Naive thymus-derived CD4-positive, alpha-beta T cell (primary cell): Measurements from ENCODE around the gene DMKN. TPM values are rescaled to one million over a fixed set of nuclear protein-coding genes. Genes with fewer than 3 reads are reported as not detected.
"Not testable (repeated sequence)": the region's sequence is repeated elsewhere in the genome, so short reads cannot be mapped to it uniquely, and the experiment has no call there.

Experiments
- ATAC-seq: fragments of 150-1000 bp; cut with Tn5 transposase; 2 replicates; pipeline ENCODE4 v1.10.0; 2021; ENCODE audit warnings: mild to moderate bottlenecking, moderate library complexity
- CTCF ChIA-PET: fragments of 350-600 bp; sonication (Branson Sonifier 250); formaldehyde crosslinking; loops from one replicate; lab custom pipeline; 2021; ENCODE audit warnings: antibody characterized with exemption; lab: Charles Lee
- POLR2A ChIA-PET: fragments of 350-600 bp; sonication (Branson Sonifier 250); formaldehyde crosslinking; loops from one replicate; lab custom pipeline; 2021; ENCODE audit warnings: antibody characterized with exemption, inconsistent platforms; lab: Charles Lee
- DNase-seq, 9 donors: peaks; one replicate each; pipeline versions ENCODE4 v3.0.0 to v3.0.0-alpha.2; 2020 to 2022; ENCODE audit warnings: mixed read lengths in 1 of 9
- H3K27ac ChIP-seq: one replicate; pipeline ENCODE4 v1.7.0; 2013; ENCODE audit warnings: mild to moderate bottlenecking, low read depth, low read length, moderate library complexity
- H3K27me3 ChIP-seq, 2 donors: one replicate each; pipeline ENCODE4 v1.7.0; 2013; ENCODE audit warnings: low read length in 2 of 2, mild to moderate bottlenecking in 2 of 2, moderate library complexity in 2 of 2; ENCODE audit not compliant: control insufficient read depth in 2 of 2, insufficient read depth in 2 of 2
- H3K36me3 ChIP-seq, 3 experiments: 1 replicate in 2 of 3; 2 replicates in 1 of 3; pipeline ENCODE4 v1.7.0; 2013; ENCODE audit warnings: low read length in 3 of 3, mild to moderate bottlenecking in 3 of 3, moderate library complexity in 1 of 3; ENCODE audit not compliant: insufficient read depth in 3 of 3, control insufficient read depth in 2 of 3
- H3K4me1 ChIP-seq, 2 donors: one replicate each; pipeline ENCODE4 v1.7.0; 2013; ENCODE audit warnings: low read length in 2 of 2, mild to moderate bottlenecking in 2 of 2, moderate library complexity in 1 of 2; ENCODE audit not compliant: control insufficient read depth in 2 of 2, insufficient read depth in 2 of 2
- H3K4me3 ChIP-seq: 2 replicates; pipeline ENCODE4 v1.7.0; 2013; ENCODE audit warnings: mild to moderate bottlenecking, low read length
- H3K9me3 ChIP-seq, 3 experiments: 1 replicate in 2 of 3; 2 replicates in 1 of 3; pipeline ENCODE4 v1.7.0; 2013; ENCODE audit warnings: low read length in 3 of 3; ENCODE audit not compliant: control insufficient read depth in 2 of 3
- H3K27ac Mint-ChIP-seq, 9 donors: one replicate each; pipeline ENCODE4 v1.8.0; 2020 to 2022; ENCODE audit warnings: mixed read lengths in 9 of 9, mild to moderate bottlenecking in 8 of 9, moderate library complexity in 5 of 9, inconsistent platforms in 2 of 9
- H3K27me3 Mint-ChIP-seq, 5 donors: one replicate each; pipeline ENCODE4 v1.8.0; 2021 to 2022; ENCODE audit warnings: mixed read lengths in 5 of 5, mild to moderate bottlenecking in 1 of 5
- H3K36me3 Mint-ChIP-seq, 5 donors: one replicate each; pipeline ENCODE4 v1.8.0; 2020 to 2022; ENCODE audit warnings: mixed read lengths in 5 of 5, mild to moderate bottlenecking in 3 of 5, inconsistent platforms in 1 of 5
- H3K4me1 Mint-ChIP-seq, 7 donors: one replicate each; pipeline ENCODE4 v1.8.0; 2020 to 2022; ENCODE audit warnings: mixed read lengths in 7 of 7, mild to moderate bottlenecking in 3 of 7, inconsistent platforms in 1 of 7
- H3K4me3 Mint-ChIP-seq, 10 donors: one replicate each; pipeline ENCODE4 v1.8.0; 2020 to 2022; ENCODE audit warnings: mild to moderate bottlenecking in 10 of 10, mixed read lengths in 10 of 10, moderate library complexity in 6 of 10, inconsistent platforms in 2 of 10
- H3K9me3 Mint-ChIP-seq, 11 donors: one replicate each; pipeline ENCODE4 v1.8.0; 2020 to 2022; ENCODE audit warnings: mixed read lengths in 11 of 11, mild to moderate bottlenecking in 4 of 11, inconsistent platforms in 1 of 11, moderate library complexity in 1 of 11
- intact Hi-C, 2 donors: fragments of 100-400 bp; cut with micrococcal nuclease; formaldehyde crosslinking; loops; one replicate each; pipeline ENCODE4 v1.15.1; 2023
- polyA plus RNA-seq, 2 donors: library from polyadenylated mRNA; unstranded; fragments of 300-500 nt; fragmentation: Illumina TruSeq; gene quantifications; one replicate each; pipeline ENCODE4 v1.2.3, GENCODE V29; 2021
- total RNA-seq, 6 experiments: library from RNA in 5 of 6; stranded (reverse) in 5 of 6; gene quantifications; 1 replicate in 5 of 6; 2 replicates in 1 of 6; pipeline ENCODE4 v1.2.3 and lab custom pipeline; 2021 to 2026

The DMKN gene
- total and polyA plus RNA-seq, 7 experiments from 2014 or later: 0.54 to 0.76 TPM; not detected in 5

DNA sequence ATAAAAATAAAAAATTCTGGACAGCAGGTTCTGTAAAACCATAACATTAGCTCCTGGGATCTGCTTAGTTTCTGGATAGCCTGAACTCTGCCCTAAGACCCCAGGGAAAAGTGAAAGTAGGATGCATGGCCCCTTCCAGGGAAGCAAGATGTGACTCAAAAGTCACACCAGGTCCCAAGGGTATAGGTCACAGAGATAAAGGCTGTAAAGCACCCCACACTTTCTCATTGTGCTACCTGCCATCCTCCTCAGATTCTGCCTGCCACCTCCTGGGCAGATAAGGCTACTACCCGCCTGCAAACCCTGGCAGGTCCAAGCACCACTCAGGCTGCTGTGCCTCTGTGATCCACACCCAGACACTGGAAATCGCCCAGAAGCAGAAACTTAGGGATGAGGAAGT, 44.8 kb downstream of the DMKN start:
- intact Hi-C loops: loop anchor here (1.0 to 10.0 kb wide), 6 partner anchors 116 to 401 kb away; partner anchors contain the start of genes FXYD7 (in 1 of the 2) and USF2 (in 1 of the 2)
- POLR2A ChIA-PET: interaction anchor here (1.1 kb wide), 1 partner anchor 326 kb away, joined by 4 read pairs; no protein-coding TSS in a partner anchor
- Histone ChIP-seq H3K4me3 (no peak overlapping the region), H3K27me3 (no peaks in the 10 kb centered on the region), H3K4me1 (peaks cover 0 to 10% of the 10 kb centered on the region in 2 donors), H3K9me3 (no peaks in the 10 kb centered on the region), H3K27ac (no peak overlapping the region), H3K36me3 (no peaks in the 10 kb centered on the region)
- H3K27ac Mint-ChIP-seq: no peak overlapping the region
- peak; percentile 30 to 66 (median 57) for DNase-seq
- H3K4me3 Mint-ChIP-seq: no peak overlapping the region
- peaks cover 4 to 9% (median 7%) of the 10 kb centered on the region in 7 donors for H3K4me1 Mint-ChIP-seq
- CTCF ChIA-PET: interaction anchor here (0.6 to 3.4 kb wide), 6 partner anchors 14 to 231 kb away, joined by 3 to 37 read pairs (median 4); no protein-coding TSS in a partner anchor
- ATAC-seq: peak; percentile 99
- H3K27me3 Mint-ChIP-seq: peaks cover 0 to 8% (median 0%) of the 10 kb centered on the region in 5 donors
- H3K36me3 Mint-ChIP-seq: no peaks in the 10 kb centered on the region
- H3K9me3 Mint-ChIP-seq: no peaks in the 10 kb centered on the region

DNA sequence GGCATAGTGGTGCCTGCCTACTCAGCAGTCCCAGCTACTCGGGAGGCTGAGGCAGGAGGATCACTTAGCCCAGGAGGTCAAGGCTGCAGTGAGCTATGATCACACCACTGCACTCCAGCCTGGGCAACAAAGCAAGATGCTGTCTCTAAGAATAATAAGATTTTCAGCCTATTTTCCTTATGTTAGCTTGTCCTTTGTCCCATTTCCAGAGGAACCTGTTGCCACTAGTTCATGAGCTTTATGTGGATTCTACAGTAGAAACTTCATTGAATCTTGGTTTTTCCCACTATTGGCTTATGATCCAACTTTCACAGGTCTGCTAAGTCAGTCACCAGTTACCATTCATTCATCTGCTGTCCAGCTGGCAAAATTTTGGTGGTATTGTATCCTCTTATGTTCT, 47.2 kb downstream of the DMKN start:
- DNase-seq (no peak), ATAC-seq (no peak)
- Histone ChIP-seq H3K36me3 (no peaks in the 10 kb centered on the region), H3K4me1 (peaks cover 14 to 28% of the 10 kb centered on the region in 2 donors), H3K27me3 (no peaks in the 10 kb centered on the region), H3K27ac (no peak overlapping the region), H3K9me3 (no peaks in the 10 kb centered on the region), H3K4me3 (no peak overlapping the region)
- CTCF ChIA-PET: interaction anchor here (0.7 to 1.5 kb wide), 4 partner anchors 26 to 191 kb away, joined by 3 to 5 read pairs (median 4); no protein-coding TSS in a partner anchor
- no peaks in the 10 kb centered on the region for H3K9me3 Mint-ChIP-seq
- peaks cover 0 to 3% (median 0%) of the 10 kb centered on the region in 5 donors for H3K36me3 Mint-ChIP-seq
- H3K4me1 Mint-ChIP-seq: peaks cover 21 to 25% (median 22%) of the 10 kb centered on the region in 7 donors
- no peak overlapping the region for H3K4me3 Mint-ChIP-seq
- peaks cover 0 to 8% (median 0%) of the 10 kb centered on the region in 5 donors for H3K27me3 Mint-ChIP-seq
- H3K27ac Mint-ChIP-seq: no peak overlapping the region
- POLR2A ChIA-PET: interaction anchor here (0.7 kb wide), 1 partner anchor 111 kb away, joined by 3 read pairs; no protein-coding TSS in a partner anchor
- intact Hi-C loops: loop anchor here in 1 of 2 donors (10.0 kb wide), 2 partner anchors 201 to 321 kb away; partner anchors contain the start of genes FXYD7 and USF2

DNA sequence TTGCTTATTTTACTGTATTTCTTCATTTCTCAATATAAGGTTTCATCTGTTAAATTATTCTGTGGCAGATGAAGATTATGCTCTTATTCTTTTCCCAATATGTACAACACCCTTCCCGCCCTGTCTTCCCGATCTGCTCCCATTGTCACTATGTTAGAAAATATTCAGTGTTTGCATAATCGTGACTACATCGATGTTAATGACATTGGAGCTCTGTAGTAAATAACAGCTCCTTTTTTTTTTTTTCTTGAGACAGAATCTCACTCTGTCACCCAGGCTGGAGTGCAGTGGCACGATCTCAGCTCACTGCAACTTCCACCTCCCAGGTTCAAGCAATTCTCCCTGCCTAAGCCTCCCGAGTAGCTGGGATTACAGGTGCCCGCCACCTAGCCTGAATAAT, 50.5 kb downstream of the DMKN start:
- H3K36me3 Mint-ChIP-seq, H3K36me3 ChIP-seq, DNase-seq, H3K27me3 ChIP-seq, H3K27ac ChIP-seq, H3K9me3 Mint-ChIP-seq, H3K9me3 ChIP-seq, H3K27me3 Mint-ChIP-seq, H3K4me3 ChIP-seq: not testable (repeated sequence)
- intact Hi-C loops: loop anchor here (1.0 to 10.0 kb wide), 6 partner anchors 32 to 322 kb away; partner anchors contain the start of genes FFAR3 (in 1 of the 2), FXYD7 (in 1 of the 2) and USF2 (in 1 of the 2)
- ATAC-seq: peak; percentile 59
- POLR2A ChIA-PET: interaction anchor here (0.6 to 1.6 kb wide), 6 partner anchors 37 to 309 kb away, joined by 3 to 7 read pairs (median 4); partner anchors contain the start of genes FXYD5 and HAUS5
- peaks cover 14 to 29% of the 10 kb centered on the region in 2 donors for H3K4me1 ChIP-seq
- CTCF ChIA-PET: interaction anchor here (0.6 to 2.5 kb wide), 11 partner anchors 10 to 226 kb away, joined by 3 to 15 read pairs (median 4); no protein-coding TSS in a partner anchor
- peaks cover 30 to 36% (median 33%) of the 10 kb centered on the region in 7 donors for H3K4me1 Mint-ChIP-seq
- H3K27ac Mint-ChIP-seq: peak overlapping the region; percentile 75 to 98 (median 91)
- H3K4me3 Mint-ChIP-seq: peak overlapping the region in 9 of 10 donors; percentile 58 to 87 (median 77)

DNA sequence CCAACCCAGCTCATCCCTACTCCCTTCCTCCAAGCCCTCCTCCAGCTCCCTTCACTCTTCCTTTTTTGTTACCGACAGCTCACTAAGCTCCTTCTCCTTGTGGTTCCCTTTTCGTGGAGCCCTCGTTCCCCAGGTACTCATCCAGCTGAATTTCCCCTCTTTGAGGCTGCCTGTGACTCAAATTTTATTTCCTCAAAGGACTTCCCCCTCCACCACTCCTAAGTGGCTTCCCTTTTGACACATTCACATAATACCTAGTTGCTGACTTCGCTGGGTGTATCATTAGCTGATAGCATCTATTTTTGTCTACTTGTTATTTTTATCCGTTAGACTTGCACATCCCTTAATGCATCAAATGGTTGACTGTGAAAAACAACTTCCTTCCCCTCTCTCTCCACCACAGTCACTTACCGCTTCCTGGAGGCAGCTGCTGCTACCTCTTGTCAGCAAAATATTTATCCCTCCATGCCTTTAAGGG, 50.9 kb downstream of the DMKN start:
- no peaks in the 10 kb centered on the region for H3K9me3 ChIP-seq
- Mint-ChIP-seq H3K27ac (peak overlapping the region; percentile 75 to 98 (median 91)), H3K4me3 (peak overlapping the region; percentile 25 to 87 (median 76)), H3K36me3 (peaks cover 0 to 3% (median 0%) of the 10 kb centered on the region in 5 donors), H3K27me3 (peaks cover 0 to 8% (median 0%) of the 10 kb centered on the region in 5 donors), H3K9me3 (peaks cover 0 to 1% (median 0%) of the 10 kb centered on the region in 11 donors), H3K4me1 (peaks cover 30 to 37% (median 35%) of the 10 kb centered on the region in 7 donors)
- no peaks in the 10 kb centered on the region for H3K27me3 ChIP-seq
- ChIA-PET POLR2A (interaction anchor here (0.6 to 1.6 kb wide), 6 partner anchors 37 to 309 kb away, joined by 3 to 7 read pairs (median 4); partner anchors contain the start of genes FXYD5 and HAUS5), CTCF (interaction anchor here (0.6 to 2.5 kb wide), 9 partner anchors 10 to 226 kb away, joined by 3 to 15 read pairs (median 4); no protein-coding TSS in a partner anchor)
- DNase-seq (peak in 8 of 9 donors; percentile 32 to 88 (median 82)), ATAC-seq (peak; percentile 95)
- intact Hi-C loops: loop anchor here (1.0 to 10.0 kb wide), 6 partner anchors 33 to 322 kb away; partner anchors contain the start of genes FFAR3 (in 1 of the 2), FXYD7 (in 1 of the 2) and USF2 (in 1 of the 2)
- peak overlapping the region; percentile 22 for H3K27ac ChIP-seq
- H3K4me1 ChIP-seq: peaks cover 14 to 29% of the 10 kb centered on the region in 2 donors
- H3K4me3 ChIP-seq: peak overlapping the region; percentile 6
- no peaks in the 10 kb centered on the region for H3K36me3 ChIP-seq

DNA sequence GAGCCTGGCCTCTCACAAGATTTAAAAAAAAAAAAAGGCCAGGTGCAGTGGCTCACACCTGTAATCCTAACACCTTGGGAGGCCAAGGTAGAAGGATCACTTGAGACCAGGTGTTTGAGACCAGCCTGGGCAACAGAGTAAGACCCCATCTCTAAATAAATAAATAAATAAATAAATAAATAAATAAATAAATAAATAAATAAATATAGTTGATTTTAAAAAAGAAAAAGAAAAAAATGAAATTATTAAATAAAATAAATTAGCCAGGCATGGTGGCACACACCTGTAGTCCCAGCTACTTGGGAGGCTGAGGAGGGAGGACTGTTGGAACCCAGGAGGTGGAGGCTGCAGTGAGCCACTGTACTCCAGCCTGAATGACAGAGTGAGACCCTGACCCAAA, 51.7 kb downstream of the DMKN start:
- DNase-seq, H3K27ac ChIP-seq, H3K27ac Mint-ChIP-seq, H3K9me3 Mint-ChIP-seq, H3K4me3 ChIP-seq, ATAC-seq, H3K9me3 ChIP-seq, H3K4me3 Mint-ChIP-seq, H3K27me3 ChIP-seq, H3K36me3 Mint-ChIP-seq, H3K36me3 ChIP-seq: not testable (repeated sequence)
- POLR2A ChIA-PET: interaction anchor here (0.6 to 1.6 kb wide), 3 partner anchors 44 to 308 kb away, joined by 3 to 5 read pairs (median 5); partner anchors contain the start of gene FXYD5
- CTCF ChIA-PET: interaction anchor here (1.3 to 1.4 kb wide), 2 partner anchors 9 to 111 kb away, joined by 3 to 5 read pairs; no protein-coding TSS in a partner anchor
- intact Hi-C loops: loop anchor here (1.0 to 10.0 kb wide), 6 partner anchors 34 to 321 kb away; partner anchors contain the start of genes FFAR3 (in 1 of the 2), FXYD7 (in 1 of the 2) and USF2 (in 1 of the 2)
- H3K27me3 Mint-ChIP-seq: peaks cover 0 to 11% (median 0%) of the 10 kb centered on the region in 5 donors
- peaks cover 32 to 39% (median 36%) of the 10 kb centered on the region in 7 donors for H3K4me1 Mint-ChIP-seq
- H3K4me1 ChIP-seq: peaks cover 14 to 29% of the 10 kb centered on the region in 2 donors

DNA sequence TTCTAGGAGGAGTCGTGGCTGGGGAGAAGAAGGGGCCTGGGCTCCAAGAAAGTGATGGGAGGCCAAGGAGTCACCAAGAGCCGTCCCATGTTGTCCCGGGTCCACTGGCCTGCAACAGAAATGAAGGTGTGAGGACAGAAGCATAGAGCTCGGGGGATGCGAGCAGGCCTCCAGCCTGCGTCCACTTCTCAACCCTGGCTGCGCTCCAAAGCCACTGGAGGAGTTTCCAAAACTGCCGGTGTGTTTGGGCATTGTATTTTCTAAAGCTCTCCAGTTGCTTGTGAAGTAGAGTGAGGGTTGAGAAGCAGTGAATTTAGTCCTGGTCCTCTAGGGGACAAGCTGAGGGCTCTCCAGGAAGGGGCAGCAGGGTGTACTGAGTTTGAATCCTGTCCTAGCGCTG, 52.4 kb downstream of the DMKN start:
- Histone ChIP-seq H3K9me3 (no peaks in the 10 kb centered on the region), H3K27ac (no peak overlapping the region), H3K4me1 (peaks cover 14 to 29% of the 10 kb centered on the region in 2 donors), H3K36me3 (no peaks in the 10 kb centered on the region), H3K27me3 (no peaks in the 10 kb centered on the region), H3K4me3 (no peak overlapping the region)
- CTCF ChIA-PET: no interaction called here
- Mint-ChIP-seq H3K4me1 (peaks cover 32 to 39% (median 36%) of the 10 kb centered on the region in 7 donors), H3K27ac (peak overlapping the region in 4 of 9 donors; percentile 30 to 74 (median 59)), H3K27me3 (peaks cover 0 to 13% (median 0%) of the 10 kb centered on the region in 5 donors), H3K9me3 (peaks cover 0 to 1% (median 0%) of the 10 kb centered on the region in 11 donors), H3K36me3 (peaks cover 0 to 3% (median 0%) of the 10 kb centered on the region in 5 donors), H3K4me3 (peak overlapping the region in 2 of 10 donors; percentile 12 to 30)
- POLR2A ChIA-PET: no interaction called here
- ATAC-seq (no peak), DNase-seq (no peak)
- intact Hi-C loops: loop anchor here (5.0 to 10.0 kb wide), 3 partner anchors 39 to 316 kb away; partner anchors contain the start of genes FXYD7 (in 1 of the 2) and USF2 (in 1 of the 2)
